Measurements from ENCODE around the gene PRND.

- TF ChIP-seq RAD21 (IDR thresholded peaks at IDR 0.05; ENCODE audit: low read depth) (no peak), FOXM1 (IDR thresholded peaks at IDR 0.05; ENCODE audit: borderline replicate concordance, low read depth) (no peak), CEBPB (IDR thresholded peaks at IDR 0.05) (no peak), EP300 (IDR thresholded peaks at IDR 0.05; ENCODE audit: borderline replicate concordance) (no peak), TEAD4 (IDR thresholded peaks at IDR 0.05) (no peak), MAX (IDR thresholded peaks at IDR 0.05) (no peak), TAF1 (IDR thresholded peaks at IDR 0.05; ENCODE audit: low read depth) (no peak), TCF12 (IDR thresholded peaks at IDR 0.05; ENCODE audit: low read depth) (no peak), YY1 (IDR thresholded peaks at IDR 0.05; ENCODE audit: low read depth) (no peak), NFIC (IDR thresholded peaks at IDR 0.05) (no peak), ZBTB7A (IDR thresholded peaks at IDR 0.05; ENCODE audit: low read depth) (no peak), EGR1 (IDR thresholded peaks at IDR 0.05) (no peak)
- TF ChIP-seq, protein P1, sequence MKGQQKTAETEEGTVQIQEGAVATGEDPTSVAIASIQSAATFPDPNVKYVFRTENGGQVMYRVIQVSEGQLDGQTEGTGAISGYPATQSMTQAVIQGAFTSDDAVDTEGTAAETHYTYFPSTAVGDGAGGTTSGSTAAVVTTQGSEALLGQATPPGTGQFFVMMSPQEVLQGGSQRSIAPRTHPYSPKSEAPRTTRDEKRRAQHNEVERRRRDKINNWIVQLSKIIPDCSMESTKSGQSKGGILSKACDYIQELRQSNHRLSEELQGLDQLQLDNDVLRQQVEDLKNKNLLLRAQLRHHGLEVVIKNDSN (IDR thresholded peaks at IDR 0.05), result no peak
- TF ChIP-seq, protein P2, sequence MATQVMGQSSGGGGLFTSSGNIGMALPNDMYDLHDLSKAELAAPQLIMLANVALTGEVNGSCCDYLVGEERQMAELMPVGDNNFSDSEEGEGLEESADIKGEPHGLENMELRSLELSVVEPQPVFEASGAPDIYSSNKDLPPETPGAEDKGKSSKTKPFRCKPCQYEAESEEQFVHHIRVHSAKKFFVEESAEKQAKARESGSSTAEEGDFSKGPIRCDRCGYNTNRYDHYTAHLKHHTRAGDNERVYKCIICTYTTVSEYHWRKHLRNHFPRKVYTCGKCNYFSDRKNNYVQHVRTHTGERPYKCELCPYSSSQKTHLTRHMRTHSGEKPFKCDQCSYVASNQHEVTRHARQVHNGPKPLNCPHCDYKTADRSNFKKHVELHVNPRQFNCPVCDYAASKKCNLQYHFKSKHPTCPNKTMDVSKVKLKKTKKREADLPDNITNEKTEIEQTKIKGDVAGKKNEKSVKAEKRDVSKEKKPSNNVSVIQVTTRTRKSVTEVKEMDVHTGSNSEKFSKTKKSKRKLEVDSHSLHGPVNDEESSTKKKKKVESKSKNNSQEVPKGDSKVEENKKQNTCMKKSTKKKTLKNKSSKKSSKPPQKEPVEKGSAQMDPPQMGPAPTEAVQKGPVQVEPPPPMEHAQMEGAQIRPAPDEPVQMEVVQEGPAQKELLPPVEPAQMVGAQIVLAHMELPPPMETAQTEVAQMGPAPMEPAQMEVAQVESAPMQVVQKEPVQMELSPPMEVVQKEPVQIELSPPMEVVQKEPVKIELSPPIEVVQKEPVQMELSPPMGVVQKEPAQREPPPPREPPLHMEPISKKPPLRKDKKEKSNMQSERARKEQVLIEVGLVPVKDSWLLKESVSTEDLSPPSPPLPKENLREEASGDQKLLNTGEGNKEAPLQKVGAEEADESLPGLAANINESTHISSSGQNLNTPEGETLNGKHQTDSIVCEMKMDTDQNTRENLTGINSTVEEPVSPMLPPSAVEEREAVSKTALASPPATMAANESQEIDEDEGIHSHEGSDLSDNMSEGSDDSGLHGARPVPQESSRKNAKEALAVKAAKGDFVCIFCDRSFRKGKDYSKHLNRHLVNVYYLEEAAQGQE (IDR thresholded peaks at IDR 0.05; ENCODE audit: low read depth), result no peak
Observed at GRCh38 chr20:4725263-4725550, 3.5 kb downstream of the PRND start.

All from Ishikawa (cell line).